NCI-H1105 (cell line): ENCODE measurements around the gene NGEF.

Source experiments
- DNase-seq: peaks from one replicate; lab custom pipeline; 2025; lab: John Stamatoyannopoulos, UW

The NGEF gene

DNA sequence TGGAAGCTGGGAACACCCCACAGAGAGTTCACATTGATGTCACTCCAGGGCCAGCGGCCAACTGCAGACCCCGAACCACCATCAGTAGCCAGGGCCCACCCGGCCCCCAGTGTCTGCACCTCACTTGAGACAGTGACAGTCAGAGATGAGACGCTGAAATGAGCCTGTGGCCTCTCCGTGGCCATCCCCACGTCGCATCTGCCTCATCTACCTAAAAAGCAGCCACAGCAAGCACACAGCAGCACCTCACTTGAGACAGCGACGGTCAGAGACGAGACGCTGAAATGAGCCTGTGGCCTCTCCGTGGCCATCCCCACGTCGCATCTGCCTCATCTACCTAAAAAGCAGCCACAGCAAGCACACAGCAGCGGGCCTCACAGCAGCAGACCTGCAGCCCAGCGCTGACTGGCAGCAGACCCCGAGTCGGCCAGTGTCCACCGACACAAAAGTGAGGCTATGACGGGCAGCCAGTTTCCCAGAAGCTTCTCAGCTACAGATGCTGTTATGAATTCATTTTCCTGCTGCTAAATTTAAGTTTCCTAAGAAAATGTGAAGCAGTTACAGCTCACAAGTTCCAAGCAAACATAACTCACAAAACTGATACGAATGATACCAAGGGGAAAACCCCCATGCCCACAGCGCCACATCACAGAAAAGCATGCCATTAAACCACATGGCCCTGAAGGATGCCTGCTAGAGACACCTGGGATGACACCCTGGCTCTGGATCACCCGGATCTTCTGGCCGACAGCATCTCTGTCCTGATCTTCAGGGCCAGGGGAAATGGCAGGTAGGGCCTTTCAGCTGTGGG lies 115.3 kb downstream of the NGEF start:
- DNase-seq, result no peak

DNA sequence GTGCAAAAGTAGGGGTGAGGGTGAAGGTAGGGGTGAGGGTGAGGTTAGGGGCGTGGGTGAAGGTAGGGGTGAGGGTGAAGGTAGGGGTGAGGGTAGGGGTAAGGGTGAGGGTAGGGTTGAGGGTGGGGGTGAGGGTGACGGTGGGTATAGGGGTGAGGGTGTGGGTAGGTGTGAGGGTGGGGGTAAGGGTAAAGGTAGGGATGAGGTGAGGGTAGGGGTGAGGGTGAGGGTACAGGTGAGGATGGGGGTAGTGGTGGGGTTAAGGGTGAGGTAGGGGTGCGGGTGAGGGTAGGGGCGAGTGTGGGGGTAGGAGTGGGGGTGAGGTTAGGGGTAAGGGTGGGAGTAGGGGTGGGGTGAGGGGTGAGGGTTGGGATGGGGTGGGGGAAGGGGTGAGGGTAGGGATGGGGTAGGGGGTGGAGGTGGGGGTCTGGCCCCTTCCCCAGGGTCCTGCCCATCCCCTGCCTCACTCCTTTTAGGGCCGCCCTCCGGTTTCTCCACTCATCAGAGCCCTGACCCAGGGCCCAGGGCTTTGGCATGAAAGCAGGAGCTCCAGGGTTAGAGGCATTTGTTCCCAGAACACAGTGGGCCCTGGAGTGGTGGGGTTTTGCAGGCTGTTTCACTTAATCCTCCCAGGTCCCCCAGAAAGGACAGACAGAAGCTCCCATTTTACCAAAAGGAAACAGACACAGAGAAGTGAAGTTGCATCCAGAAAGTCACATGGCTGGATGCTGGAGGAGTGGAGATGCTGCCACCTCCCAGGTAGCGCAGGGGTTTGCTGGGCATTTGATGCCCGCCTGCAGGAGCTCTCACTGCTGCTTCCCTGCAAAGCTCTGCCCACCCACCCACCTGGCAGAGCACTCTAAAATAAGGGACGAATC lies 116.1 kb downstream of the NGEF start:
- DNase-seq, result no peak

GRCh38 chr2:232896111-232896510 lies 116.9 kb downstream of the NGEF start:
- DNase-seq, result no peak

DNA sequence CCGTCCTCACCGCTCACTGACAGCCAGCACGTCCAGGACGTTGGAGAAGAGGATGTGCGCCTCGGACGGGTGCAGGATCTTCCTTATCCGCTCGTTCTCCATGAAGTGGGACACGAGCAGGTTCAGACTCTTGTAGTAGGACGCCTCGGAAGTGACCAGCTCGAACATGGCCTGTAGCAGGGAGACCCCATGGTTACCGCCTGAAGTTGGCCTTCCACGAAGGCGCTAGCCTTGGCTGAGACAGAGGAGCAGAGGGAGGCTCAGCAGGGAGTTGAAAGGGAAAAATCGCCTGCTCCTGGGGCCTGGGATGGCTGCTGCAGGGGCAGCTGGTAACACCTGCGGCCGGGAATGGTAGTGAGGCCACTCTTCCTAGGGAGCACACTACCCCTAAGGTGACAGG lies 118.3 kb downstream of the NGEF start:
- no peak for DNase-seq

DNA sequence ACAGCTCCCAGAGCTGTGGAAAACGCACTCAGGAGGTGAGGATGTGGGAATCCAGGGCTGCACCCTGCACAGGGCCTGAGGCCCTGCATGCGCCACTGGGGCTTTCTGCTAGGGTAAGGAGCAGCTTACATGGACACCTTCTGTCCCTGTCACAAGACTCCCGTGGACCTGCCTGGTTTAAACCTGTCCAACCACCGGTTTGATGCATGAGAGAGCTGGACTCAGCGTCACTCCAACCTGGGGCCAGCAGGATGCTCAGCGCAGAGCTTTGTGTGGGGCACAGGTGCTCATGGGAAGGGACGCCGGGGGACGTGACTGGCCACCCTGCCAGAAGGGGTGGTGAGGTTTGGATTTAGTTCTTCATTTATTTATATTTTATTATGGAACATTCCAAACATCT lies 118.8 kb downstream of the NGEF start:
- no peak for DNase-seq

DNA sequence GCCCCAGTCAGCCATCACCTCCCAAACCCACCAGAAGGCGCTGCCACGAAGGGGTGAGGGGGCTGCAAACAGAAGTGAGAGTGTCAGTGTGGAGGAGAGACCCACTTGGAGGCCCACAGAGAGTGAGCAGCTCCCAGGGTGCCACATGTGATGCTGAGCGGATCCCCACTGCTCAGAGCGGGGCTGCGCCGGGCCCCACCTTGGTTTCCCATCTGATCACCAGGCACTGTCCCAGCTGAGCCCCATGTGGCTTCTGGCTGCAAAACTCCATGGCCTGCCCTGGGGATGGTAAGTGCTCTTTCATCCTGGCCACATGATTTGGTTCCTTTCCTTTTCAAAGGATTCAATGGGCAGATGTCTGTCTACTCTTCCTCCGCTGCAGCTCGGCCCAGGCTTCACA lies 119.2 kb downstream of the NGEF start:
- DNase-seq, result no peak

DNA sequence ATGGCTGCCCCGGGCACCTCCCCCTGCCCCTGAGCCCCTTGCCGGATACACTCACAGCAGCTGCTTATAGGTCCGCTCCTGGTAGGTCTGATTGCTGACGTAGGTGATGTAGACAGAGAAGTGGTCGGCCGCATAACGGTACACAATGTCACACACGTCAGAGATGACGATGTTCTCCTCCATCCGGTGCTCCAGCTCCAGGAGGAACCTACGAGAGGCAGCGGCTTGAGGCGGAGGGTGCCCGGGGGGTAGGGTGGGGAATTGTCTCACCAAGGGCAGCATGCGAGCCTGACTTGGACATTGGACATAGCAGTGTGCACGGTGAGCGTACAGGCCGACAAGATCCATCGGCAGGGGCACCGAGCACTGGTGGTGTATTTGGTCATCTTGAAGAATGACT lies 120.2 kb downstream of the NGEF start:
- no peak for DNase-seq

GRCh38 chr2:232892221-232892620 lies 120.8 kb downstream of the NGEF start:
- DNase-seq, result no peak

GRCh38 chr2:232891621-232892071 lies 121.4 kb downstream of the NGEF start:
- no peak for DNase-seq

DNA sequence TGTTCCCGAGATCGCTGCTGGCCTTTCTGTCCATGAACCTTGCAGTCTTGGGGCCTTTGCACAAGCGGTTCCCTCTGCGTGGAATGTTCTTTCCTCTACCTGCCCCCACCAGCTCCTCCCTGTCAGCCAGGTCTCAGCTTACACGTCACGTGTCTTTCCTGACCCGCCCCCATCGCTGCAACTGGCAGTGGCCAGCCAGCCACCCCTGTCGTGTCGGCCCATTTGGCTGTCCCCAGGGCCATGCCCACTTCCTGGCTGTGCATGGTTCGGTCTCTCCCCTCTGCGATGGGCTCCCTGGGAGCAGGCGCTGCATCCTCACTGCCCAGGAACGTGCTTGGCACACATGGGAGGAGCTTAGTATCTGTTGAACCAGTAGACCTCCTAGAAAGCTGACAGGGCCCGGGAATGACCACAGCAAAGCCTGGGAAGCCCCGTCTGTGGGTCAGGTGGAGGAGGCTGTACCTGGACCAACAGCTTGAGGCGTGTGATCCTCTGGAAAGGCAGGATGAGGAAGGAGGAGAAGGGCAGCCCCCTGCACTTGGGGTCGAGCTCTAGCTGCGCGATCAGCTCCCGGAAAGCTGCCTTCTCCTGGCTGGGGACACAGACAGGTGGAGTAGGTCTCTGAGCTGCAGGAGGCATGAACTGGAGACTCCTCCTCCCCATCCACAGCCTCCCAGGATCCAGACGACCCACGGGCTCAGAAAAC lies 122.0 kb downstream of the NGEF start:
- DNase-seq, result no peak

- no peak for DNase-seq
These were observed 122.5 kb downstream of the NGEF start for GRCh38 chr2:232890536-232890895.

- no peak for DNase-seq
These were observed 123.1 kb downstream of the NGEF start for GRCh38 chr2:232889876-232890401.

GRCh38 chr2:232888839-232889529 lies 124.1 kb downstream of the NGEF start:
- DNase-seq, result no peak

- no peak for DNase-seq
These were observed 124.8 kb downstream of the NGEF start for GRCh38 chr2:232888099-232888836.

- no peak for DNase-seq
These were observed 125.7 kb downstream of the NGEF start for GRCh38 chr2:232887171-232887850.

- DNase-seq, result no peak
These were observed 126.4 kb downstream of the NGEF start for GRCh38 chr2:232886632-232887031.

DNA sequence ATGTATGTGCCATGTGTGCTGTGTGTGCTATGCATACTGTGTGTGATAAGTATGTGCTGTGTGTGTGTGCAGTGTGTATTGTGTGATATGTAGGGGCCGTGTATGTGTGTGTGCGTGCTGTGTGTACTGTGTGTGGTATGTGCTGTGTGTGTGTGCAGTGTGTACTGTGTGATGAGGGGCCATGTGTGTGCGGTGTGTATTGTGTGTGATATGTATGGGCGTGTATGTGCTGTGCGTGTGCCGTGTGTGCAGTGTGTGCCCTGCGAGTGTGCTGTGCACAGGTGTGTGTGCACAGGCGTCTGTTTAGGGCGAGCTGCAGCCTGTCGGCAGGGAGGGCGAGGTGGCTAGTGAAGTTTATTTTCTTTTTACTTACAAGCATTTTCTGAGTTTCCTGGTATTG lies 126.9 kb downstream of the NGEF start:
- no peak for DNase-seq

GRCh38 chr2:232885264-232885961 lies 127.6 kb downstream of the NGEF start:
- DNase-seq, result no peak

DNA sequence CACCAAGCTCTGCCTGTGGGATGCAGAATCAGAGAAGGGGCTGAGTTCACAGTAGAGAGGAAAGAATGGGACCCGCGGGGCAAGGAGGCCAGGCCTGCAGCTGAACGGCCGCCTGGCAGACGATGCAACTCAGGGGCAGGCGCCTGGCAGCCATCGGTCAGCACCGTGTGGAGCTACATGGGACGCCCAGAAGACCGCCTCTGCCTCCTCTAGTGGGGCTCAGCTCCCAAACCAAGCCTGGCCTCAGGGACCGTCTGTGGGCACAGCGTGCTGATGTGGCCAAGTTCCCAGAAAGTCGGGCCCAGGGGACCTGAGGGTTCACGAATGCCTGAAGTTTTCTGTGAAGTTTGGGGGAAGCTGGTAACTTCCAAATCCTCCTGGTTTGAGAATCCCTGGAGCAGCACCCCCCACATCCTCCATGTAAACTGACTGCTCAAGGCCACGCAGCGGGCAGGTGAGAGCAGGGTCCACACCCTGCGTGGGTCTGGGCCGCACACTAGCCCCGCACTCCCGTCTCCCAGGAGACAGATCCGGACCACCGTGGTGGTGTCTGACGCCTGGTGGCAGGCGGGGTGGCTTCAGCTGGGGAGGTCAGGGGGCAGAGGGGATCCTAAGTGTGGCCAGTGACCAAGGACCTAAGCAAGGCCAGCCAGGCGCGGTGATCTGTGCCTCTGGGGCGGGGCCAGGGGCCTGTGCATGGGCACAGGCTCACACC lies 128.3 kb downstream of the NGEF start:
- DNase-seq, result no peak
